ENCODE data around the gene RBKS. TPM values are rescaled to one million over a fixed set of nuclear protein-coding genes. Genes with fewer than 3 reads are reported as not detected.

The RBKS gene
- total RNA-seq, 1 donor from 2014 or later: 2.0 TPM

DNA sequence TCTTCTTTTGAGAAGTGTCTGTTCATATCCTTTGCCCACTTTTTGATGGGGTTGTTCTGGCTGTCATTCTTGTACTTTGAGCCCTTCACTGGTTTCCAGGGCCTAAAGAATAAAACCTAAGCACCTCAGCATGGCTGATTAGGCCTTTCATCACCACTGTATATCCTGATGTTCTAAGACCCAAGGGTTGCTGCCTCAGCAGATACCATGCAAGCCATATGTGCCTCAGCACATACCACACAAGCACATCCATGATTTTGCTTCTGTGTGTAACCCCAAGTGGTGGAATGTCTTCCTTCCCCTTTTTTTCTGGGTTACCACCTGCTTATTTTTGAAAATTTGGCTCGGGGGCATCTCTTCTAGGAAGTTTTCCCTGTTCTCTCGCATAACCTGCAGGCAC is 11.4 kb downstream of the RBKS start:
- no peaks in the 10 kb centered on the region for H3K27me3 Mint-ChIP-seq (ENCODE audit: unreplicated experiment)
- no peaks in the 10 kb centered on the region for H3K36me3 Mint-ChIP-seq (ENCODE audit: low read depth, unreplicated experiment)
- H3K4me3 Mint-ChIP-seq (ENCODE audit: unreplicated experiment): no peak overlapping the region
- H3K27ac Mint-ChIP-seq (ENCODE audit: unreplicated experiment): no peak overlapping the region
- H3K4me1 Mint-ChIP-seq (ENCODE audit: unreplicated experiment): no peaks in the 10 kb centered on the region
- DNase-seq (ENCODE audit: low spot score): no peak
- H3K9me3 Mint-ChIP-seq (ENCODE audit: unreplicated experiment): no peaks in the 10 kb centered on the region
- TF ChIP-seq, protein P1, sequence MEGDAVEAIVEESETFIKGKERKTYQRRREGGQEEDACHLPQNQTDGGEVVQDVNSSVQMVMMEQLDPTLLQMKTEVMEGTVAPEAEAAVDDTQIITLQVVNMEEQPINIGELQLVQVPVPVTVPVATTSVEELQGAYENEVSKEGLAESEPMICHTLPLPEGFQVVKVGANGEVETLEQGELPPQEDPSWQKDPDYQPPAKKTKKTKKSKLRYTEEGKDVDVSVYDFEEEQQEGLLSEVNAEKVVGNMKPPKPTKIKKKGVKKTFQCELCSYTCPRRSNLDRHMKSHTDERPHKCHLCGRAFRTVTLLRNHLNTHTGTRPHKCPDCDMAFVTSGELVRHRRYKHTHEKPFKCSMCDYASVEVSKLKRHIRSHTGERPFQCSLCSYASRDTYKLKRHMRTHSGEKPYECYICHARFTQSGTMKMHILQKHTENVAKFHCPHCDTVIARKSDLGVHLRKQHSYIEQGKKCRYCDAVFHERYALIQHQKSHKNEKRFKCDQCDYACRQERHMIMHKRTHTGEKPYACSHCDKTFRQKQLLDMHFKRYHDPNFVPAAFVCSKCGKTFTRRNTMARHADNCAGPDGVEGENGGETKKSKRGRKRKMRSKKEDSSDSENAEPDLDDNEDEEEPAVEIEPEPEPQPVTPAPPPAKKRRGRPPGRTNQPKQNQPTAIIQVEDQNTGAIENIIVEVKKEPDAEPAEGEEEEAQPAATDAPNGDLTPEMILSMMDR (IDR thresholded peaks at IDR 0.05; ENCODE audit: unreplicated experiment): no peak

DNA sequence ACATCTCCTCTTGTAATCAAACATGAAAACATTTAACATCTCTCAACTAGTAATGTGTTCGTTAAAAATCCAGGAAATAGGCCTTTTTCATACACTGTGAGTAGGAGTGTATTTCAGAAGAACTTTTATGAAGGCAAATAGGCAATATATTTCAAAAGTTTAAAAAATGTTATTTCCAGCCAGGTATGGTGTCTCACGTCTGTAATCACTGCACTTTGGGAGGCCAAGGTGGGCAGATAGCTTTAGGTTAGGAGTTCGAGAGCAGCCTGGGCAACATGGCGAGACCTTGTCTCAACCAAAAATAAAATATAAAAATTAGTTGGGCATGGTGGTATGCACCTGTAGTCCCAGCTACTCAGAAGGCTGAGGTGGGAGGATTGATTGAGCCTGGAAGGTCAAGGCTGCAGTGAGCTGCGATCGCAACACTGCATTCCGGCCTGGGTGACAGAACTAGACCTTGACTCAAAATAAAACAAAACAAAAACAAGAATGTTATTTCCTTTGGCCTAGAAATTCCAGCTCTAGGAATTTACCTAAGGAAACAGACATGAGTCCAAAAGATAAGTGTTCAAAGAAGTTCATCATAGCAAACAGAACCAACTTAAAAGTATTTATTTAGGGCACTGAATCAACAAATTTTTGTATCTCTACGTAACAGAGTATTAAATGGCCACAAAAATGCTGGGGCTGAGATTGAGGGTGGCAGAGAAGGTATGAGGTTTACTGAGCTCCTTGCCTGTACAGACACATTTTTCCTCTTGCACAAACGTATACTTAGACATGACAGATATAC is 14.9 kb downstream of the RBKS start:
- Mint-ChIP-seq H3K36me3 (ENCODE audit: low read depth, unreplicated experiment) (no peaks in the 10 kb centered on the region), H3K27ac (ENCODE audit: unreplicated experiment) (no peak overlapping the region), H3K9me3 (ENCODE audit: unreplicated experiment) (no peaks in the 10 kb centered on the region), H3K4me1 (ENCODE audit: unreplicated experiment) (no peaks in the 10 kb centered on the region), H3K27me3 (ENCODE audit: unreplicated experiment) (no peaks in the 10 kb centered on the region), H3K4me3 (ENCODE audit: unreplicated experiment) (no peak overlapping the region)
- TF ChIP-seq, protein P1 (IDR thresholded peaks at IDR 0.05; ENCODE audit: unreplicated experiment): no peak
- no peak for DNase-seq (ENCODE audit: low spot score)

DNA sequence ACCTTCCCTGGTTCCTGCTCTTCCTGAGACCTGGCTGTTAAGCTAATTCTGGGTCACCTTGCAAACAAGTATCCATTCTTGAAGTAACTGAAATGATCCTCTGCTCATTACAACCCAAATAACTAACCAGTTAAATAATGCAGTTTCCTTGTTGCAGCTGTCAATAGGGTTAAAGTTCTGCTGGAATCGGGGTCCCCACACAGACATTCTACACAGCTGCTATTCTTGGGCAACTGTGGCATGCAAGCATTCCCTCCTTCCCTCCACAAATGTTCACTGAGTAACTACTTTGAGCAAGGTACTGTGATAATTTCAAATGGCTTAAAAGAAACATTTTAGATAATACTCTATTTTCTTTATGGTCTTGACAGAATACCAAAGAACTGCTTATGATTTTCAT is 17.1 kb downstream of the RBKS start:
- TF ChIP-seq, protein P1 (IDR thresholded peaks at IDR 0.05; ENCODE audit: unreplicated experiment): no peak
- H3K36me3 Mint-ChIP-seq (ENCODE audit: low read depth, unreplicated experiment): no peaks in the 10 kb centered on the region
- H3K27me3 Mint-ChIP-seq (ENCODE audit: unreplicated experiment): no peaks in the 10 kb centered on the region
- DNase-seq (ENCODE audit: low spot score): no peak
- no peaks in the 10 kb centered on the region for H3K4me1 Mint-ChIP-seq (ENCODE audit: unreplicated experiment)
- H3K27ac Mint-ChIP-seq (ENCODE audit: unreplicated experiment): no peak overlapping the region
- no peaks in the 10 kb centered on the region for H3K9me3 Mint-ChIP-seq (ENCODE audit: unreplicated experiment)
- H3K4me3 Mint-ChIP-seq (ENCODE audit: unreplicated experiment): no peak overlapping the region

DNA sequence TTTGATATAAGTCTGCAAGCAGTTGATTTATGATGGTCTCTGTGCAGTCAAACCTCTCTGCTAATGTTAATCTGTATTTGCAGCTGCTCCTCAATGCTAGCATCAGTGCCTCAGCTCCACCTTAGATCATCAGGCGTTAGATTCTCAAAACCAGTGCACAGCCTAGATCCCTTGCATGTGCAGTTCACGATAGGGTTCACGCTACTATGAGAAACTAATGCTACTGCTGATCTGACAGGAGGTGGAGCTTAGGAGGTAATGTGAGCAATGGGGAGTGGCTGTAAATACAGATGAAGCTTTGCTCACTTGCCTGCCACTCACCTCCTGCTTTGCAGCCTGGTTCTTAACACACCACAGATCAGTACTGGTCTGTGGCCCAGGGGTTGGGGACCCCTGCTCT is 18.4 kb downstream of the RBKS start:
- no peak overlapping the region for H3K27ac Mint-ChIP-seq (ENCODE audit: unreplicated experiment)
- no peaks in the 10 kb centered on the region for H3K36me3 Mint-ChIP-seq (ENCODE audit: low read depth, unreplicated experiment)
- H3K27me3 Mint-ChIP-seq (ENCODE audit: unreplicated experiment): no peaks in the 10 kb centered on the region
- H3K9me3 Mint-ChIP-seq (ENCODE audit: unreplicated experiment): no peaks in the 10 kb centered on the region
- TF ChIP-seq, protein P1 (IDR thresholded peaks at IDR 0.05; ENCODE audit: unreplicated experiment): no peak
- H3K4me3 Mint-ChIP-seq (ENCODE audit: unreplicated experiment): no peak overlapping the region
- H3K4me1 Mint-ChIP-seq (ENCODE audit: unreplicated experiment): no peaks in the 10 kb centered on the region
- no peak for DNase-seq (ENCODE audit: low spot score)

DNA sequence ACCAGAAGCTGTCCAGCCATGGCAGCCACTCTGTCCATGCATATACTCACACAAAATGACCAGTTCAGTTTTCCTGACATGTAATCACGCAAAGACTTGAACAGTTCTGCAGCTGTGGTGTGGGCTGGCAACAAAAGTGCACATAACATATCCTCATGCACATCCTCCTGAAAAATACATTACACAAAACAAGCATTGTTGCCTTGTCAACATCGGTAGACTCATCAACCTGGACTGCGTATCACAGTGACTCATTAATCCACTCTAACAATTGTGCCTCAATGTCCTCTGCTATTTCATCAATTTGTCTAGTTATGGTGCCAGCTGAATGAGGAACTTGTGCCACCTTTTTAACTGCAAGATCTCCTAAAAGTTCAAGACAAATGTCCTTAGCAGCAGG is 19.5 kb downstream of the RBKS start:
- no peaks in the 10 kb centered on the region for H3K4me1 Mint-ChIP-seq (ENCODE audit: unreplicated experiment)
- DNase-seq (ENCODE audit: low spot score): no peak
- no peaks in the 10 kb centered on the region for H3K27me3 Mint-ChIP-seq (ENCODE audit: unreplicated experiment)
- no peaks in the 10 kb centered on the region for H3K9me3 Mint-ChIP-seq (ENCODE audit: unreplicated experiment)
- H3K4me3 Mint-ChIP-seq (ENCODE audit: unreplicated experiment): no peak overlapping the region
- H3K36me3 Mint-ChIP-seq (ENCODE audit: low read depth, unreplicated experiment): no peaks in the 10 kb centered on the region
- TF ChIP-seq, protein P1 (IDR thresholded peaks at IDR 0.05; ENCODE audit: unreplicated experiment): no peak
- H3K27ac Mint-ChIP-seq (ENCODE audit: unreplicated experiment): no peak overlapping the region
